Panc1 (cell line): Measurements from ENCODE around the gene SYCP1. TPM values are rescaled to one million over a fixed set of nuclear protein-coding genes. Genes with fewer than 3 reads are reported as not detected.

Experiments used
- ATAC-seq: fragments of 200-7000 bp; cut with Tn5 transposase; 2 replicates; pipeline ENCODE4 v1.9.1; 2020; ENCODE audit warnings: mild to moderate bottlenecking, moderate library complexity
- BruUV-seq: library from RNA; stranded (reverse); fragments of 400-500 nt; replicated peaks from 2 replicates; lab custom pipeline; 2021; lab: Mats Ljungman, UMichigan
- CTCF ChIA-PET: fragments of 300-600 bp; sonication (Branson Sonifier 250); formaldehyde crosslinking; loops from one replicate; lab custom pipeline; 2022; ENCODE audit warnings: antibody characterized with exemption; lab: Charles Lee
- POLR2A ChIA-PET: fragments of 300-600 bp; sonication (Branson Sonifier 250); formaldehyde crosslinking; loops from one replicate; lab custom pipeline; 2022; ENCODE audit warnings: antibody characterized with exemption; lab: Charles Lee
- DNase-seq: peaks from one replicate; pipeline ENCODE4 v3.0.0-alpha.2; 2010; ENCODE audit warnings: low read depth, low spot score
- H3K27ac ChIP-seq: 2 replicates; pipeline ENCODE4 v1.5.1; 2011; ENCODE audit warnings: mild to moderate bottlenecking, low read length, inconsistent platforms
- H3K27me3 ChIP-seq: fragments of 200-500 bp; sonication (Bioruptor generic); 2 replicates; pipeline ENCODE4 v1.6.0; 2014; ENCODE audit warnings: low read length, inconsistent platforms; ENCODE audit not compliant: control insufficient read depth, insufficient read depth
- H3K36me3 ChIP-seq: fragments of 200-500 bp; sonication (Bioruptor generic); 2 replicates; pipeline ENCODE4 v1.5.1; 2014; ENCODE audit warnings: inconsistent platforms, mild to moderate bottlenecking, low read length, moderate library complexity; ENCODE audit not compliant: control insufficient read depth, insufficient read depth
- H3K4me1 ChIP-seq: 2 replicates; pipeline ENCODE4 v1.5.1; 2011; ENCODE audit warnings: inconsistent platforms, mild to moderate bottlenecking, low read length, moderate library complexity; ENCODE audit not compliant: control insufficient read depth, insufficient read depth
- H3K4me3 ChIP-seq, 2 experiments: 2 replicates each; pipeline ENCODE4 v1.5.1; 2011 to 2012; ENCODE audit warnings: low read depth in 2 of 2, low read length in 2 of 2, mild to moderate bottlenecking in 2 of 2, inconsistent platforms in 1 of 2, moderate library complexity in 1 of 2
- H3K9me3 ChIP-seq: fragments of 200-500 bp; sonication (Bioruptor generic); 2 replicates; pipeline ENCODE4 v1.5.1; 2014; ENCODE audit warnings: low read depth, mild to moderate bottlenecking, inconsistent platforms, low read length, moderate library complexity; ENCODE audit not compliant: control insufficient read depth, insufficient read depth
- POLR2AphosphoS5 ChIP-seq: IDR thresholded peaks from 2 replicates; pipeline ENCODE4 v1.6.1; 2012; ENCODE audit warnings: mild to moderate bottlenecking, low read depth, low read length, moderate library complexity
- SIN3A ChIP-seq: IDR thresholded peaks from 2 replicates; pipeline ENCODE4 v1.6.1; 2012; ENCODE audit warnings: low read depth, mild to moderate bottlenecking, low read length, moderate library complexity, borderline replicate concordance; ENCODE audit not compliant: insufficient read depth
- TCF7L2 ChIP-seq: IDR thresholded peaks from 2 replicates; pipeline ENCODE4 v1.6.1; 2011; ENCODE audit warnings: mild to moderate bottlenecking, low read depth, low read length, inconsistent platforms
- in situ Hi-C: cut with HindIII; loops from 2 replicates; pipeline ENCODE4 v1.10.0; 2016; ENCODE audit warnings: low sequenced_read_pairs, low pct_unique_long_range_greater_than_20kb
- intact Hi-C: fragments of 100-400 bp; cut with micrococcal nuclease; formaldehyde crosslinking; loops from one replicate; pipeline ENCODE4 v1.10.0; 2022; ENCODE audit not compliant: unreplicated experiment
- total RNA-seq: library from RNA; stranded (reverse); gene quantifications from one replicate; pipeline ENCODE4 v1.2.1, GENCODE V29; 2021; ENCODE audit not compliant: unreplicated experiment
- TF ChIP-seq, protein P1 (sequence below): fragments of 450-650 bp; IDR thresholded peaks from 2 replicates; pipeline ENCODE4 v1.5.1; 2017; ENCODE audit warnings: mild to moderate bottlenecking

SYCP1 gene
- total RNA-seq, 1 experiment from 2014 or later, result not detected

DNA sequence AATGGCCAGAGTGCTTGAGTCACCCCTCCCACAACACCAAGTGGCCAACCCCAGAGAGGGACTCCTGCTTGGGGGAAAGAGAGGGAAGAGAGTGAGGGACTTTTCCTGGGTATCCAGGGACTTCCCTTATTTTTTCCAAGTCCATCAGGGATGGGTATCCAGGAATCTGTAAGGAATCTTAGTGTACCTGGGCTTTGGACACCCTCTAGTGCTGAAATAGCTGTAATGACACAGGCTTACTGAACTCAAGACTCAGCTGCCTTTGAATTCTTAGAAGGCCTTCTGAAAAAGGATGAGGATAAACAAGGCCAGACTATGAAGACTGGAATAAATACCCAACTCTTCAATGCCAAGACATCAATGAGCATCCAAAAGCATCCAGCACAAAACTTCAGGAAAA lies 187.0 kb downstream of the SYCP1 start:
- no peak overlapping the region for H3K4me3 ChIP-seq
- no peaks in the 10 kb centered on the region for H3K4me1 ChIP-seq
- intact Hi-C loops (no loop called here), in situ Hi-C loops (no loop called here)
- BruUV-seq, result no TSS peak
- H3K36me3 ChIP-seq, result no peaks in the 10 kb centered on the region
- H3K27me3 ChIP-seq, result no peaks in the 10 kb centered on the region; the same call in 1 of the 2 replicates
- ChIA-PET POLR2A (no interaction called here), CTCF (no interaction called here)
- H3K9me3 ChIP-seq, result no peaks in the 10 kb centered on the region
- ATAC-seq (no peak), DNase-seq (no peak)
- TF ChIP-seq TCF7L2, result no peak
- no peak for TF ChIP-seq SIN3A
- TF ChIP-seq, protein P1, sequence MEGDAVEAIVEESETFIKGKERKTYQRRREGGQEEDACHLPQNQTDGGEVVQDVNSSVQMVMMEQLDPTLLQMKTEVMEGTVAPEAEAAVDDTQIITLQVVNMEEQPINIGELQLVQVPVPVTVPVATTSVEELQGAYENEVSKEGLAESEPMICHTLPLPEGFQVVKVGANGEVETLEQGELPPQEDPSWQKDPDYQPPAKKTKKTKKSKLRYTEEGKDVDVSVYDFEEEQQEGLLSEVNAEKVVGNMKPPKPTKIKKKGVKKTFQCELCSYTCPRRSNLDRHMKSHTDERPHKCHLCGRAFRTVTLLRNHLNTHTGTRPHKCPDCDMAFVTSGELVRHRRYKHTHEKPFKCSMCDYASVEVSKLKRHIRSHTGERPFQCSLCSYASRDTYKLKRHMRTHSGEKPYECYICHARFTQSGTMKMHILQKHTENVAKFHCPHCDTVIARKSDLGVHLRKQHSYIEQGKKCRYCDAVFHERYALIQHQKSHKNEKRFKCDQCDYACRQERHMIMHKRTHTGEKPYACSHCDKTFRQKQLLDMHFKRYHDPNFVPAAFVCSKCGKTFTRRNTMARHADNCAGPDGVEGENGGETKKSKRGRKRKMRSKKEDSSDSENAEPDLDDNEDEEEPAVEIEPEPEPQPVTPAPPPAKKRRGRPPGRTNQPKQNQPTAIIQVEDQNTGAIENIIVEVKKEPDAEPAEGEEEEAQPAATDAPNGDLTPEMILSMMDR, result peak; percentile 44; the same call in 1 of the 2 replicates
- TF ChIP-seq POLR2AphosphoS5, result no peak
- H3K27ac ChIP-seq, result no peak overlapping the region

Other genes starting within 250 kb of the SYCP1 start
- gene DENND2C, start 184.8 kb upstream of the SYCP1 start, total RNA-seq, result 1.1 TPM
- gene AMPD1, start 159.3 kb upstream of the SYCP1 start, total RNA-seq, result not detected
- gene NRAS, start 138.1 kb upstream of the SYCP1 start, total RNA-seq, result 50.2 TPM
- gene CSDE1, start 96.9 kb upstream of the SYCP1 start, total RNA-seq, result 347 TPM
- 29.7 TPM for gene SIKE1, start 74.2 kb upstream of the SYCP1 start, total RNA-seq
- not detected for gene TSHB, start 175.0 kb downstream of the SYCP1 start, total RNA-seq
- gene TSPAN2, start 234.6 kb downstream of the SYCP1 start, total RNA-seq, result not detected